PC-9 (cell line): ENCODE measurements around the gene TMED4. TPM values are rescaled to one million over a fixed set of nuclear protein-coding genes. Genes with fewer than 3 reads are reported as not detected.

ENCODE experiments used
- BruUV-seq: library from RNA; stranded (reverse); fragments of 400-500 nt; replicated peaks from 2 replicates; lab custom pipeline; 2021; lab: Mats Ljungman, UMichigan
- CTCF ChIA-PET: fragments of 300-600 bp; sonication (Branson Sonifier 250); formaldehyde crosslinking; loops from one replicate; lab custom pipeline; 2022; ENCODE audit warnings: antibody characterized with exemption; lab: Charles Lee
- POLR2A ChIA-PET: fragments of 300-600 bp; sonication (Branson Sonifier 250); formaldehyde crosslinking; loops from one replicate; lab custom pipeline; 2022; ENCODE audit warnings: antibody characterized with exemption; ENCODE audit not compliant: unreplicated experiment; lab: Charles Lee
- DNase-seq, 2 experiments: peaks; one replicate each; pipeline versions ENCODE4 v3.0.0 to v3.0.0-alpha.2; 2015 to 2022; ENCODE audit warnings: mixed read lengths in 1 of 2
- H2AFZ ChIP-seq: fragments of 200-600 bp; sonication (generic); 2 replicates; pipeline ENCODE4 v1.8.1; 2017; ENCODE audit warnings: antibody characterized with exemption
- H3F3A ChIP-seq: fragments of 200-600 bp; sonication (generic); 2 replicates; pipeline ENCODE4 v1.8.1; 2017; ENCODE audit warnings: antibody characterized with exemption, mild to moderate bottlenecking, low read depth; ENCODE audit not compliant: insufficient read depth
- H3K27ac ChIP-seq: fragments of 200-600 bp; sonication (generic); 2 replicates; pipeline ENCODE4 v1.6.1; 2016; ENCODE audit warnings: mixed run types
- H3K27me3 ChIP-seq: fragments of 200-600 bp; sonication (generic); 2 replicates; pipeline ENCODE4 v1.6.1; 2016; ENCODE audit warnings: low read depth, mixed run types; ENCODE audit not compliant: insufficient read depth
- H3K36me3 ChIP-seq: fragments of 200-600 bp; sonication (generic); 2 replicates; pipeline ENCODE4 v1.6.1; 2016; ENCODE audit warnings: low read depth, mixed run types
- H3K4me1 ChIP-seq: fragments of 200-600 bp; sonication (generic); replicated peaks from 2 replicates; pipeline ENCODE4 v1.6.1; 2016; ENCODE audit warnings: mixed run types; ENCODE audit not compliant: insufficient read depth
- H3K4me2 ChIP-seq: fragments of 200-600 bp; sonication (generic); 2 replicates; pipeline ENCODE4 v1.6.1; 2017; ENCODE audit warnings: mixed run types
- H3K4me3 ChIP-seq: fragments of 200-600 bp; sonication (generic); 2 replicates; pipeline ENCODE4 v1.6.1; 2016; ENCODE audit warnings: mixed run types
- H3K79me2 ChIP-seq: fragments of 200-600 bp; sonication (generic); 2 replicates; pipeline ENCODE4 v1.6.1; 2017; ENCODE audit warnings: low read depth, mixed run types
- H3K9me2 ChIP-seq: fragments of 200-600 bp; sonication (generic); 2 replicates; pipeline ENCODE4 v1.8.1; 2017; ENCODE audit warnings: mild to moderate bottlenecking; ENCODE audit not compliant: insufficient read depth
- H3K9me3 ChIP-seq: fragments of 200-600 bp; sonication (generic); 2 replicates; pipeline ENCODE4 v1.8.1; 2016; ENCODE audit warnings: low read depth; ENCODE audit not compliant: insufficient read depth
- H4K20me1 ChIP-seq: fragments of 200-600 bp; sonication (generic); 2 replicates; pipeline ENCODE4 v1.8.1; 2017; ENCODE audit not compliant: insufficient read depth
- CTCF ChIP-seq: fragments of 200-600 bp; sonication (generic); conservative IDR thresholded peaks from 2 replicates; pipeline ENCODE4 v1.6.1; 2017; ENCODE audit warnings: mixed run types, antibody characterized with exemption, mild to moderate bottlenecking, moderate library complexity
- EZH2 ChIP-seq: fragments of 200-600 bp; sonication (generic); IDR thresholded peaks from 2 replicates; pipeline ENCODE4 v1.8.0; 2017; ENCODE audit warnings: antibody characterized with exemption, low read depth
- intact Hi-C: fragments of 100-400 bp; cut with micrococcal nuclease; formaldehyde crosslinking; loops from one replicate; pipeline ENCODE4 v1.10.0; 2022; ENCODE audit not compliant: unreplicated experiment
- total RNA-seq: library from RNA; stranded (reverse); gene quantifications from 2 replicates; pipeline ENCODE4 v1.2.3, GENCODE V29; 2021

TMED4 gene
- total RNA-seq, 1 experiment from 2014 or later, result 134 TPM

- no peaks in the 10 kb centered on the region for H3K9me3 ChIP-seq
- peak overlapping the region; percentile 2; the same call in 1 of the 2 replicates for H3K4me2 ChIP-seq
- H3K27ac ChIP-seq, result 0 out of 2 replicates have a peak overlapping the region, but pooled peaks have one; percentile 2
- peaks cover 40% of the 10 kb centered on the region for H3K4me1 ChIP-seq
- BruUV-seq, result no TSS peak
- no peaks in the 10 kb centered on the region for H4K20me1 ChIP-seq
- no peaks in the 10 kb centered on the region for H3K36me3 ChIP-seq
- no peaks in the 10 kb centered on the region for H3K79me2 ChIP-seq
- intact Hi-C loops, result no loop called here
- CTCF ChIA-PET, result interaction anchor here (0.6 kb wide), 1 partner anchor 92 kb away, joined by 7 read pairs; no protein-coding TSS in a partner anchor
- H3K27me3 ChIP-seq, result no peaks in the 10 kb centered on the region
- peaks cover 27% of the 10 kb centered on the region for H3F3A ChIP-seq
- no peak overlapping the region for H3K4me3 ChIP-seq
- no peak overlapping the region for H2AFZ ChIP-seq
- no peak for TF ChIP-seq EZH2
- no peak for TF ChIP-seq CTCF
- H3K9me2 ChIP-seq, result no peaks in the 10 kb centered on the region
- DNase-seq, result peak in 1 of 2 experiments; percentile 64
- POLR2A ChIA-PET, result no interaction called here
These were observed 33.1 kb downstream of the TMED4 start for GRCh38 chr7:44548893-44549292.

- no peaks in the 10 kb centered on the region for H3K27me3 ChIP-seq
- no peaks in the 10 kb centered on the region for H3K9me3 ChIP-seq
- TF ChIP-seq EZH2 (no peak), CTCF (no peak)
- H3K27ac ChIP-seq, result no peak overlapping the region
- H3F3A ChIP-seq, result peaks cover 38% of the 10 kb centered on the region
- intact Hi-C loops, result no loop called here
- no peaks in the 10 kb centered on the region for H3K79me2 ChIP-seq
- H2AFZ ChIP-seq, result no peak overlapping the region
- CTCF ChIA-PET, result no interaction called here
- peak in 1 of 2 experiments; percentile 25 for DNase-seq
- H3K4me3 ChIP-seq, result no peak overlapping the region
- H3K4me2 ChIP-seq, result no peak overlapping the region
- H3K36me3 ChIP-seq, result no peaks in the 10 kb centered on the region
- peaks cover 52% of the 10 kb centered on the region for H3K4me1 ChIP-seq
- POLR2A ChIA-PET, result interaction anchor here (0.7 kb wide), 1 partner anchor 86 kb away, joined by 22 read pairs; no protein-coding TSS in a partner anchor
- no peaks in the 10 kb centered on the region for H3K9me2 ChIP-seq
- BruUV-seq, result no TSS peak
- no peaks in the 10 kb centered on the region for H4K20me1 ChIP-seq
These were observed 34.3 kb downstream of the TMED4 start for GRCh38 chr7:44547536-44548231.

- no peaks in the 10 kb centered on the region for H3K9me2 ChIP-seq
- no TSS peak for BruUV-seq
- ChIA-PET POLR2A (no interaction called here), CTCF (no interaction called here)
- H3K27ac ChIP-seq, result peak overlapping the region; percentile 80; the same call in 1 of the 2 replicates
- peak overlapping the region; percentile 81 for H3K4me2 ChIP-seq
- H3K79me2 ChIP-seq, result no peaks in the 10 kb centered on the region
- no peak overlapping the region for H3K4me3 ChIP-seq
- intact Hi-C loops, result no loop called here
- no peak for DNase-seq
- TF ChIP-seq CTCF, result no peak
- no peak for TF ChIP-seq EZH2
- no peaks in the 10 kb centered on the region for H4K20me1 ChIP-seq
- no peaks in the 10 kb centered on the region for H3K9me3 ChIP-seq
- H3K36me3 ChIP-seq, result no peaks in the 10 kb centered on the region
- no peaks in the 10 kb centered on the region for H3K27me3 ChIP-seq
- peaks cover 47% of the 10 kb centered on the region for H3K4me1 ChIP-seq
- H2AFZ ChIP-seq, result no peak overlapping the region
- peaks cover 33% of the 10 kb centered on the region for H3F3A ChIP-seq
These were observed 40.0 kb downstream of the TMED4 start for GRCh38 chr7:44541876-44542610.
